Ascending aorta (tissue), 2 donors: Measurements from ENCODE around the gene YES1. TPM values are rescaled to one million over a fixed set of nuclear protein-coding genes. Genes with fewer than 3 reads are reported as not detected.

Experiments used
- DNase-seq, 2 donors: peaks; one replicate each; pipeline ENCODE4 v3.0.0-alpha.2; 2019; ENCODE audit warnings: low spot score in 2 of 2
- H3K27ac ChIP-seq, 2 donors: fragments of 200-600 bp; sonication (generic); one replicate each; pipeline ENCODE4 v1.5.1; 2016 to 2017; ENCODE audit warnings: mild to moderate bottlenecking in 1 of 2
- H3K27me3 ChIP-seq: fragments of 200-600 bp; sonication (generic); one replicate; pipeline ENCODE4 v1.5.1; 2017
- H3K36me3 ChIP-seq, 2 donors: fragments of 200-600 bp; sonication (generic); one replicate each; pipeline ENCODE4 v1.5.1; 2016
- H3K4me1 ChIP-seq, 2 donors: fragments of 200-600 bp; sonication (generic); one replicate each; pipeline ENCODE4 v1.5.1; 2016 to 2017; ENCODE audit warnings: mild to moderate bottlenecking in 1 of 2
- H3K4me3 ChIP-seq, 2 donors: fragments of 200-600 bp; sonication (generic); one replicate each; pipeline ENCODE4 v1.5.1; 2016 to 2017; ENCODE audit warnings: mild to moderate bottlenecking in 1 of 2
- H3K9me3 ChIP-seq, 2 donors: fragments of 200-600 bp; sonication (generic); one replicate each; pipeline ENCODE4 v1.5.1; 2016
- intact Hi-C: fragments of 100-400 bp; cut with DNase I; formaldehyde crosslinking; loops from one replicate; pipeline ENCODE4 v1.15.1; 2023
- total RNA-seq: library from RNA; depleted of rRNA; stranded (reverse); fragments of >200 nt; gene quantifications from one replicate; pipeline ENCODE4 v1.1.0, GENCODE V29; 2016
- TF ChIP-seq, protein P1 (sequence below), 3 experiments: fragments of 200-600 bp in 2 of 3; fragments of 450-650 bp in 1 of 3; sonication (generic) in 2 of 3; IDR thresholded peaks; one replicate each; pipeline ENCODE4 v1.5.1; 2016 to 2019; ENCODE audit warnings: antibody characterized with exemption in 3 of 3, mild to moderate bottlenecking in 1 of 3, moderate library complexity in 1 of 3

The YES1 gene
- total RNA-seq, 1 donor from 2014 or later: 30.5 TPM

- Histone ChIP-seq H3K36me3 (no peaks in the 10 kb centered on the region), H3K27me3 (no peaks in the 10 kb centered on the region), H3K4me3 (no peak overlapping the region), H3K27ac (no peak overlapping the region), H3K4me1 (no peaks in the 10 kb centered on the region), H3K9me3 (no peaks in the 10 kb centered on the region)
- intact Hi-C loops: no loop called here
- DNase-seq: no peak
- TF ChIP-seq, protein P1, sequence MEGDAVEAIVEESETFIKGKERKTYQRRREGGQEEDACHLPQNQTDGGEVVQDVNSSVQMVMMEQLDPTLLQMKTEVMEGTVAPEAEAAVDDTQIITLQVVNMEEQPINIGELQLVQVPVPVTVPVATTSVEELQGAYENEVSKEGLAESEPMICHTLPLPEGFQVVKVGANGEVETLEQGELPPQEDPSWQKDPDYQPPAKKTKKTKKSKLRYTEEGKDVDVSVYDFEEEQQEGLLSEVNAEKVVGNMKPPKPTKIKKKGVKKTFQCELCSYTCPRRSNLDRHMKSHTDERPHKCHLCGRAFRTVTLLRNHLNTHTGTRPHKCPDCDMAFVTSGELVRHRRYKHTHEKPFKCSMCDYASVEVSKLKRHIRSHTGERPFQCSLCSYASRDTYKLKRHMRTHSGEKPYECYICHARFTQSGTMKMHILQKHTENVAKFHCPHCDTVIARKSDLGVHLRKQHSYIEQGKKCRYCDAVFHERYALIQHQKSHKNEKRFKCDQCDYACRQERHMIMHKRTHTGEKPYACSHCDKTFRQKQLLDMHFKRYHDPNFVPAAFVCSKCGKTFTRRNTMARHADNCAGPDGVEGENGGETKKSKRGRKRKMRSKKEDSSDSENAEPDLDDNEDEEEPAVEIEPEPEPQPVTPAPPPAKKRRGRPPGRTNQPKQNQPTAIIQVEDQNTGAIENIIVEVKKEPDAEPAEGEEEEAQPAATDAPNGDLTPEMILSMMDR (IDR thresholded peaks at IDR 0.05): no peak
These were observed 8.6 kb upstream of the YES1 start for GRCh38 chr18:820591-821165.

DNA sequence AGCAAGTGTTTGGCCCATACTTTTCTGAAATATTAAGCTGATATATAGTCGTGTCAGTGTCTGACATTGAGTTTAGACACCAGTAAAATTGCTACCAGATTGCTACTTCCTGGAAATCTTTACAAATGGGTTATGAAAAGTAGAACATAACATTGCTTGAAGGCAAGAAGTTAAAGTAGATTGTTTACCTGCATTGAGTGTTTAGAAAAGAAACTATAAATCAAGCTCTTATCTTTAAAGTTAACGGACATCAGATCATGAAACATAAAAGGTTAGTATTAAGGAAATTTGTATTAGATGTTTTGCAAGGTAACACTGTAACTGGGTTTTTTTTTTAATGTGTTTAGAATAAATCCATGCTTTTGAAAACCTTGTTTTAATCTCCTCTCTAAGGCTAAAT is 4.8 kb upstream of the YES1 start:
- DNase-seq: no peak
- Histone ChIP-seq H3K9me3 (no peaks in the 10 kb centered on the region), H3K4me3 (no peak overlapping the region), H3K27me3 (no peaks in the 10 kb centered on the region), H3K36me3 (no peaks in the 10 kb centered on the region), H3K4me1 (no peaks in the 10 kb centered on the region), H3K27ac (no peak overlapping the region)
- TF ChIP-seq, protein P1 (IDR thresholded peaks at IDR 0.05): no peak
- intact Hi-C loops: no loop called here

DNA sequence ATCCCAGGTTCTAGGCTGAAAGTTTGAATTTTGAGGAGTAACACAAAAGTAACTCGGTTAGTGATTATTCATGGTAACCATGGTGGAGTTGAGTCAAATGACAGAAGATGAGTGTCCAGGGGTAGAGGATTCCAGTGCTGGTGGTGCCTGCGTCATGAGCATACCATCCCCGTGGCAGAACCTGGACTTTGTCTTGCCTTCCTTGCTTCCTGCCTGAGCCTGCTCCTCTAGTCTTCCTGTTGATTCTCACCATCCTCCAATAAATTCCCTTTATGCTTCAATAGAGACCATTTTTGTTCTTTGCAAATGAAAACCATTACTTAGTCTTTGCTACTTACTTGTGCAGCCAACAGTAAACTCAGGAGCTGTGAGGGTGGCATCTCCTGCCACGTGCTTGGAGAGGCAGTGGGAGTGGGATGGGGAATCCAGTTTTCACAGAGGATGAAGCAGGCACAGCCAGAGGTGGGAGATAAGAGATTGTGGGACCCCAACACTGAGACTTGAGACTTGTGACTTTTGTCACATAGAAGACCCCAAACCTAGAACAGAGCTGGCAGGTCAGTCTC is 4.1 kb upstream of the YES1 start:
- H3K36me3 ChIP-seq: no peaks in the 10 kb centered on the region
- H3K27ac ChIP-seq: no peak overlapping the region
- H3K9me3 ChIP-seq: no peaks in the 10 kb centered on the region
- no peak overlapping the region for H3K4me3 ChIP-seq
- DNase-seq: no peak
- no peaks in the 10 kb centered on the region for H3K4me1 ChIP-seq
- TF ChIP-seq, protein P1 (IDR thresholded peaks at IDR 0.05): no peak
- intact Hi-C loops: no loop called here
- no peaks in the 10 kb centered on the region for H3K27me3 ChIP-seq

- no peaks in the 10 kb centered on the region for H3K9me3 ChIP-seq
- intact Hi-C loops: no loop called here
These were observed 3.3 kb upstream of the YES1 start for GRCh38 chr18:815353-815752.

DNA sequence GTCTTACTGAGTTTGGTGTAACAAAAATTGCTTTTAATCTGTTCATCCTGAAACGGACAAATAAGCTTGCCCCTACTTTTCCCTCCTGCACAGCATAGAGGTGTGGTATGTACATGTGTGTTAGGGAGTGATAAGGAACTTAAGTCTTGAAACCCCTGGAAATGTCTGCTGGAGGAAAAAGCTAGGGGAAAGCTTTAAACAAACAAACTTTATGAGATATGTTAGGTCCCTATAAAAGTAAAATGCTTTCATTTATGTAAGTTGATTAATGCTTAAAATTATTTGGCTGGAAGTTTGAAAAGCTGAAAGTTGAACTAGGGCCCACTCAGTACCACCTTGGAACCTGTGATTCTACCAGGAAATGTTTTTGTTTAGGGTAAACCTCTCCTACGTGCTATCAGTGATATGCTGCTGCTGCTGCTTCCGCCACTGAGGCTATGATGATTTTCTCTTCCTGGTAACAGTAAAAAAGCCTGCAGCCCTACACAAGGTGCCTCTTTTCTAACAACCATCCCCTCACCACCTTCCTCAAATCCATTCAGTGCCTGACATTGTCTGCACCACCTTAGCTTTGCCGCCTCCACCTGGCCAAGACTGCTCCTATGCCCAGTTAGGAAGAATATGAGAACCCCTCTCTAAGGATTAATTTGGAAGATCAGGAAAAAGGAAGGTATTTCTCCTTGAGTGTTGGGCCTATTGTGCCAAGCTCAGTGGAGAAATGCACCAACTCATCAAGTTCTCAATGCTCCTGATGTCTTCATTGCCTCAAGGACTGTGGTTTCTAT is 2.5 kb upstream of the YES1 start:
- Histone ChIP-seq H3K27ac (no peak overlapping the region), H3K4me1 (no peaks in the 10 kb centered on the region), H3K9me3 (no peaks in the 10 kb centered on the region), H3K4me3 (no peak overlapping the region), H3K27me3 (no peaks in the 10 kb centered on the region), H3K36me3 (no peaks in the 10 kb centered on the region)
- intact Hi-C loops: loop anchor here (5.0 kb wide), 1 partner anchor 547 kb away; the partner anchor contains the start of gene THOC1
- DNase-seq: no peak
- TF ChIP-seq, protein P1 (IDR thresholded peaks at IDR 0.05): no peak

More at GRCh38 chr18:815353-815752, 3.3 kb upstream of the YES1 start:
- DNase-seq: no peak
- H3K36me3 ChIP-seq: no peaks in the 10 kb centered on the region
- TF ChIP-seq, protein P1 (IDR thresholded peaks at IDR 0.05): no peak
- no peak overlapping the region for H3K4me3 ChIP-seq
- no peaks in the 10 kb centered on the region for H3K4me1 ChIP-seq
- no peak overlapping the region for H3K27ac ChIP-seq
- H3K27me3 ChIP-seq: no peaks in the 10 kb centered on the region
